ENCODE results near the gene TTLL13. TPM values are rescaled to one million over a fixed set of nuclear protein-coding genes. Genes with fewer than 3 reads are reported as not detected.

Gene TTLL13
- polyA plus RNA-seq, 1 of the 3 experiments (the other 2 are of a cell fraction), result 0.03 TPM

- H3K27ac ChIP-seq (ENCODE audit: low read depth in 2 of 2, low read length in 1 of 2), result peak overlapping the region in 1 of 2 experiments; percentile 36; a peak in 1 of 4 replicates
- ChIA-PET CTCF (interaction anchor here (0.6 to 2.9 kb wide), 20 partner anchors 8 to 367 kb away, joined by 3 to 15 read pairs (median 3); partner anchors contain the start of genes CIB1 and GDPGP1), POLR2A (no interaction called here)
- H3K4me2 ChIP-seq, result no peak overlapping the region
- 66% methylated on average over 12 of the region's 21 CpGs for WGBS (ENCODE audit: low lambda C conversion rate)
- no peaks in the 10 kb centered on the region for H4K20me1 ChIP-seq (ENCODE audit: insufficient read depth)
- DNase-seq, result peak; percentile 70
- peaks cover 8% of the 10 kb centered on the region for H3F3A ChIP-seq (replicated peaks; ENCODE audit: insufficient read depth)
- peaks cover 0 to 9% of the 10 kb centered on the region in 2 experiments; a peak in 1 of 4 replicates for H3K4me1 ChIP-seq (ENCODE audit: control insufficient read depth in 1 of 2, insufficient read depth in 2 of 2, low read depth in 1 of 2, low read length in 1 of 2)
- TF ChIP-seq ELF1 (IDR thresholded peaks at IDR 0.05), result 0 out of 2 replicates have a peak, but pooled peaks have one; percentile 37
- TF ChIP-seq SIN3A (IDR thresholded peaks at IDR 0.05; ENCODE audit: borderline replicate concordance, low read depth, low read length), result no peak
- no peak for TF ChIP-seq EP300 (IDR thresholded peaks at IDR 0.05; ENCODE audit: borderline replicate concordance in 1 of 2, low read depth in 1 of 2, low read length in 1 of 2)
- no peak for TF ChIP-seq TEAD4 (IDR thresholded peaks at IDR 0.05; ENCODE audit: borderline replicate concordance, insufficient read depth)
- TF ChIP-seq RXRA (IDR thresholded peaks at IDR 0.05; ENCODE audit: borderline replicate concordance, low read depth), result no peak
- no peak for TF ChIP-seq TAF1 (IDR thresholded peaks at IDR 0.05; ENCODE audit: borderline replicate concordance, low read depth, low read length)
- TF ChIP-seq POLR2AphosphoS5 (IDR thresholded peaks at IDR 0.05; ENCODE audit: low read depth, low read length), result no peak
- peak; percentile 45 for TF ChIP-seq SMC3 (IDR thresholded peaks at IDR 0.05; ENCODE audit: low read depth, low read length)
- TF ChIP-seq RAD21 (IDR thresholded peaks at IDR 0.05; ENCODE audit: low read length), result peak; percentile 46
- peak; percentile 79 for TF ChIP-seq CTCF (IDR thresholded peaks at IDR 0.05)
- no peak for TF ChIP-seq PBX3 (IDR thresholded peaks at IDR 0.05)
- TF ChIP-seq MEF2A (IDR thresholded peaks at IDR 0.05; ENCODE audit: borderline replicate concordance, low read depth), result no peak
- TF ChIP-seq FOXJ3 (CRISPR knock-in tag; IDR thresholded peaks at IDR 0.05), result no peak
- no peak for TF ChIP-seq IRF3 (IDR thresholded peaks at IDR 0.05; ENCODE audit: low read depth, low read length)
- TF ChIP-seq NRF1 (IDR thresholded peaks at IDR 0.05; ENCODE audit: low read depth, low read length), result no peak
- TF ChIP-seq MXI1 (IDR thresholded peaks at IDR 0.05; ENCODE audit: low read depth, low read length), result no peak
- H3K9me3 ChIP-seq, result no peaks in the 10 kb centered on the region
- no peaks in the 10 kb centered on the region for H3K36me3 ChIP-seq (replicated peaks in 1 of 2; ENCODE audit: control insufficient read depth in 1 of 2, insufficient read depth in 2 of 2, low read length in 1 of 2)
- H3K9me2 ChIP-seq, result no peaks in the 10 kb centered on the region
- no peak overlapping the region; a peak in 1 of 4 replicates for H3K4me3 ChIP-seq (ENCODE audit: low read depth in 2 of 2, low read length in 1 of 2)
- no peaks in the 10 kb centered on the region for H3K79me2 ChIP-seq (ENCODE audit: insufficient read depth)
- H3K27me3 ChIP-seq (ENCODE audit: insufficient read depth), result no peaks in the 10 kb centered on the region
- peak overlapping the region; percentile 65; the same call in 1 of the 2 replicates for H2AFZ ChIP-seq (ENCODE audit: low read depth)
- no peak overlapping the region for H3K9ac ChIP-seq
These were observed 51.8 kb downstream of the TTLL13 start for GRCh38 chr15:90300988-90301706.
